Liver (tissue), 9 donors: Measurements from ENCODE around the gene CORO7. TPM values are rescaled to one million over a fixed set of nuclear protein-coding genes. Genes with fewer than 3 reads are reported as not detected.

Experiments used
- DNase-seq: peaks from one replicate; pipeline ENCODE4 v3.0.0-alpha.2; 2017; ENCODE audit warnings: low spot score
- H3K27ac ChIP-seq, 2 donors: one replicate each; pipeline ENCODE4 v1.7.0; 2013; ENCODE audit warnings: inconsistent platforms in 2 of 2, low read length in 2 of 2, control low read depth in 1 of 2, low read depth in 1 of 2, mild to moderate bottlenecking in 1 of 2
- H3K27me3 ChIP-seq, 4 donors: one replicate each; pipeline versions ENCODE4 v1.6.1 to v1.7.0; 2013; ENCODE audit warnings: low read length in 3 of 4, inconsistent platforms in 1 of 4, mild to moderate bottlenecking in 1 of 4, moderate library complexity in 1 of 4; ENCODE audit not compliant: control insufficient read depth in 4 of 4, insufficient read depth in 4 of 4
- H3K36me3 ChIP-seq, 4 donors: one replicate each; pipeline versions ENCODE4 v1.6.1 to v1.7.0; 2013; ENCODE audit warnings: low read length in 3 of 4, mild to moderate bottlenecking in 3 of 4, low read depth in 1 of 4, moderate library complexity in 1 of 4; ENCODE audit not compliant: control insufficient read depth in 4 of 4, insufficient read depth in 3 of 4
- H3K4me1 ChIP-seq, 4 donors: one replicate each; pipeline versions ENCODE4 v1.6.1 to v1.7.0; 2013; ENCODE audit warnings: low read length in 3 of 4, mild to moderate bottlenecking in 3 of 4, moderate library complexity in 1 of 4; ENCODE audit not compliant: control insufficient read depth in 4 of 4, insufficient read depth in 4 of 4
- H3K4me3 ChIP-seq, 3 donors: one replicate each; pipeline versions ENCODE4 v1.6.1 to v1.7.0; 2013; ENCODE audit warnings: low read length in 3 of 3, control low read depth in 1 of 3, low read depth in 1 of 3, mild to moderate bottlenecking in 1 of 3
- H3K9ac ChIP-seq, 2 donors: one replicate each; pipeline ENCODE4 v1.7.0; 2013; ENCODE audit warnings: low read length in 2 of 2, mild to moderate bottlenecking in 2 of 2, moderate library complexity in 2 of 2, control low read depth in 1 of 2, low read depth in 1 of 2
- H3K9me3 ChIP-seq, 4 donors: one replicate each; pipeline versions ENCODE4 v1.6.1 to v1.7.0; 2013; ENCODE audit warnings: low read length in 3 of 4; ENCODE audit not compliant: control insufficient read depth in 4 of 4
- ATF3 ChIP-seq: IDR thresholded peaks from 2 replicates; pipeline ENCODE4 v1.6.1; 2016; ENCODE audit warnings: antibody characterized with exemption
- CTCF ChIP-seq: fragments of 150-350 bp; IDR thresholded peaks from 2 replicates; pipeline ENCODE4 v1.5.1; 2017; ENCODE audit warnings: improper control_type of control experiment, low read depth, low read length; ENCODE audit not compliant: missing input control
- EGR1 ChIP-seq, 2 donors: IDR thresholded peaks; 2 replicates each; pipeline ENCODE4 v1.6.1; 2016 to 2018; ENCODE audit warnings: antibody characterized with exemption in 2 of 2, low read depth in 2 of 2
- FOXA1 ChIP-seq: IDR thresholded peaks from 2 replicates; pipeline ENCODE4 v1.6.1; 2016; ENCODE audit warnings: antibody characterized with exemption
- FOXA2 ChIP-seq: IDR thresholded peaks from 2 replicates; pipeline ENCODE4 v1.6.1; 2016; ENCODE audit warnings: antibody characterized with exemption
- GABPA ChIP-seq, 2 donors: IDR thresholded peaks in 1 of 2; conservative IDR thresholded peaks in 1 of 2; 2 replicates each; pipeline ENCODE4 v1.6.1; 2016; ENCODE audit warnings: antibody characterized with exemption in 2 of 2, mild to moderate bottlenecking in 1 of 2, moderate library complexity in 1 of 2
- HNF4A ChIP-seq, 2 donors: conservative IDR thresholded peaks; 2 replicates each; pipeline ENCODE4 v1.6.1; 2016; ENCODE audit warnings: antibody characterized with exemption in 2 of 2, mild to moderate bottlenecking in 2 of 2
- HNF4G ChIP-seq: IDR thresholded peaks from 2 replicates; pipeline ENCODE4 v1.6.1; 2016; ENCODE audit warnings: antibody characterized with exemption
- JUND ChIP-seq, 2 donors: IDR thresholded peaks; 2 replicates each; pipeline ENCODE4 v1.6.1; 2016; ENCODE audit warnings: antibody characterized with exemption in 2 of 2
- MAX ChIP-seq: IDR thresholded peaks from 2 replicates; pipeline ENCODE4 v1.6.1; 2016; ENCODE audit warnings: antibody characterized with exemption
- NR2F2 ChIP-seq: IDR thresholded peaks from 2 replicates; pipeline ENCODE4 v1.6.1; 2016; ENCODE audit warnings: antibody characterized with exemption
- RAD21 ChIP-seq, 2 donors: IDR thresholded peaks; 2 replicates each; pipeline ENCODE4 v1.6.1; 2016; ENCODE audit warnings: antibody characterized with exemption in 2 of 2, mild to moderate bottlenecking in 2 of 2
- REST ChIP-seq: IDR thresholded peaks from 2 replicates; pipeline ENCODE4 v1.6.1; 2016; ENCODE audit warnings: antibody characterized with exemption, mild to moderate bottlenecking
- RXRA ChIP-seq, 2 donors: IDR thresholded peaks; 2 replicates each; pipeline ENCODE4 v1.6.1; 2017 to 2018; ENCODE audit warnings: antibody characterized with exemption in 2 of 2, mild to moderate bottlenecking in 1 of 2
- SP1 ChIP-seq: IDR thresholded peaks from 2 replicates; pipeline ENCODE4 v1.6.1; 2018; ENCODE audit warnings: antibody characterized with exemption, mild to moderate bottlenecking
- TAF1 ChIP-seq: conservative IDR thresholded peaks from 2 replicates; pipeline ENCODE4 v1.6.1; 2016; ENCODE audit warnings: antibody characterized with exemption, mild to moderate bottlenecking
- YY1 ChIP-seq: IDR thresholded peaks from 2 replicates; pipeline ENCODE4 v1.6.1; 2016; ENCODE audit warnings: antibody characterized with exemption, mild to moderate bottlenecking
- ZBTB33 ChIP-seq: IDR thresholded peaks from 2 replicates; pipeline ENCODE4 v1.6.1; 2016; ENCODE audit warnings: antibody characterized with exemption
- WGBS: extraction: QIAGEN DNeasy Blood & Tissue Kit; methylation state at CpG from one replicate; pipeline ENCODE4 v1.1.7; 2013; 5-methylcytosine and 5-hydroxymethylcytosine counted together
- polyA plus RNA-seq, 2 donors: library from polyadenylated mRNA; stranded (reverse) in 1 of 2; unstranded in 1 of 2; fragments of 200-250 nt in 1 of 2; fragments of >200 nt in 1 of 2; fragmentation: Nextera tagmentation in 1 of 2; extraction: Ambion mirVana in 1 of 2; gene quantifications; one replicate each; pipeline versions ENCODE4 v1.2.1 to v1.2.3, GENCODE V29; 2013 to 2015
- total RNA-seq, 2 donors: library from RNA; depleted of rRNA; stranded (reverse); fragments of >200 nt; gene quantifications; one replicate each; pipeline ENCODE4 v1.2.3, GENCODE V29; 2014
- donor health status: healthy.
- donor health status: healthy.
- donor health status: healthy.
- donor health status: healthy.
- donor health status: healthy.

CORO7 gene
- total and polyA plus RNA-seq, 4 donors = 7.3 to 21.5 (median 13.0) TPM

GRCh38 chr16:4386451-4386805, 30.0 kb downstream of the CORO7 start:
- no peak for TF ChIP-seq GABPA (IDR thresholded peaks at IDR 0.05 in 1 of 2, conservative IDR thresholded peaks at IDR 0.05 in 1 of 2)
- TF ChIP-seq ATF3 = no peak
- TF ChIP-seq HNF4G = no peak
- no peak for TF ChIP-seq FOXA1
- WGBS = 76% methylated on average over 8 of the region's 8 CpGs
- Histone ChIP-seq H3K27ac (no peak overlapping the region), H3K4me3 (no peak overlapping the region), H3K27me3 (no peaks in the 10 kb centered on the region), H3K36me3 (peaks cover 0 to 11% (median 4%) of the 10 kb centered on the region in 4 donors), H3K9me3 (no peaks in the 10 kb centered on the region), H3K4me1 (peaks cover 0 to 11% (median 2%) of the 10 kb centered on the region in 4 donors), H3K9ac (no peak overlapping the region)
- DNase-seq = no peak

GRCh38 chr16:4385789-4386450, 30.5 kb downstream of the CORO7 start:
- no peak for DNase-seq
- 68% methylated on average over 11 of the region's 11 CpGs for WGBS
- Histone ChIP-seq H3K9me3 (no peaks in the 10 kb centered on the region), H3K4me3 (no peak overlapping the region), H3K27ac (no peak overlapping the region), H3K27me3 (no peaks in the 10 kb centered on the region), H3K9ac (no peak overlapping the region), H3K4me1 (peaks cover 0 to 15% (median 2%) of the 10 kb centered on the region in 4 donors), H3K36me3 (peaks cover 0 to 16% (median 5%) of the 10 kb centered on the region in 4 donors)
- no peak for TF ChIP-seq SP1
- no peak for TF ChIP-seq ATF3
- no peak for TF ChIP-seq MAX
- TF ChIP-seq FOXA1 = no peak
- TF ChIP-seq JUND (IDR thresholded peaks at IDR 0.05) = no peak
- no peak for TF ChIP-seq YY1
- no peak for TF ChIP-seq ZBTB33
- TF ChIP-seq REST = no peak
- no peak for TF ChIP-seq EGR1 (IDR thresholded peaks at IDR 0.05; ENCODE audit: low read depth in 2 of 2)
- TF ChIP-seq FOXA2 = no peak
- TF ChIP-seq HNF4G = no peak
- no peak for TF ChIP-seq GABPA (IDR thresholded peaks at IDR 0.05 in 1 of 2, conservative IDR thresholded peaks at IDR 0.05 in 1 of 2)
- TF ChIP-seq CTCF = no peak
- TF ChIP-seq TAF1 = no peak
- no peak for TF ChIP-seq RAD21 (IDR thresholded peaks at IDR 0.05)
- TF ChIP-seq HNF4A (conservative IDR thresholded peaks at IDR 0.05) = no peak
- TF ChIP-seq NR2F2 = no peak
- TF ChIP-seq RXRA (IDR thresholded peaks at IDR 0.05) = no peak
